IMR-90 (cell line): Measurements from ENCODE around the gene DEK.

Source experiments
- BHLHE40 ChIP-seq: fragments of 150-350 bp; IDR thresholded peaks from 2 replicates; pipeline ENCODE4 v1.6.1; 2016; ENCODE audit warnings: mild to moderate bottlenecking, low read depth, low read length
- CEBPB ChIP-seq: IDR thresholded peaks from 2 replicates; pipeline ENCODE4 v1.6.1; 2012; ENCODE audit warnings: low read depth, low read length, improper control_type of control experiment
- MAFK ChIP-seq: IDR thresholded peaks from 2 replicates; pipeline ENCODE4 v1.6.1; 2012; ENCODE audit warnings: low read depth, low read length, improper control_type of control experiment
- MAZ ChIP-seq: IDR thresholded peaks from 2 replicates; pipeline ENCODE4 v1.6.1; 2012; ENCODE audit warnings: low read depth, mild to moderate bottlenecking, low read length, improper control_type of control experiment, moderate library complexity, borderline replicate concordance
- MXI1 ChIP-seq: IDR thresholded peaks from 2 replicates; pipeline ENCODE4 v1.6.1; 2012; ENCODE audit warnings: low read depth, mild to moderate bottlenecking, low read length, moderate library complexity, borderline replicate concordance
- NFE2L2 ChIP-seq: fragments of 150-350 bp; IDR thresholded peaks from 2 replicates; pipeline ENCODE4 v1.6.1; 2016; ENCODE audit warnings: low read depth, mild to moderate bottlenecking, low read length
- POLR2A ChIP-seq: IDR thresholded peaks from 2 replicates; pipeline ENCODE4 v1.6.1; 2012; ENCODE audit warnings: mild to moderate bottlenecking, low read depth, low read length
- RCOR1 ChIP-seq: IDR thresholded peaks from 2 replicates; pipeline ENCODE4 v1.6.1; 2012; ENCODE audit warnings: mild to moderate bottlenecking, low read length, improper control_type of control experiment; ENCODE audit not compliant: insufficient replicate concordance
- RFX5 ChIP-seq: IDR thresholded peaks from 2 replicates; pipeline ENCODE4 v1.8.0; 2012; ENCODE audit warnings: low read depth, mild to moderate bottlenecking, low read length, moderate library complexity
- TF ChIP-seq, protein P1 (sequence below): conservative IDR thresholded peaks from 2 replicates; pipeline ENCODE4 v1.5.1; 2012; ENCODE audit warnings: mild to moderate bottlenecking, low read depth, low read length, improper control_type of control experiment

DNA sequence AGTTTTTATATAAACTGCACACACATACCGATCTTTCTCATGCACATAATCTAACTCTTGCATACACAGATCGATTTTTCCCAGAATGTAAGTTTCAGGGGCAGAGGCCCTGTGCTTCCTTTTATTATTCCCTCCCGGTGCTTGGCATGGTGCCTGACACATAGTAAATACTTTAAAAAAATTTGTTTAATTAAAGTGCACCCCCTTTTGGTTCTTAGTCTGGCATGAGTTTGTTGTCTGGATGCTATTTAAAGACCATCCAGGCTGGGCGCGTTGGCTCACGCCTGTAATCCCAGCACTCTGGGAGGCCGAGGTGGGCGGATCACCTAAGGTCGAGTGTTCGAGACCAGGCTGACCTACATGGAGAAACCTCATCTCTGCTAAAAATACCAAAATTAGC, 5.4 kb upstream of the DEK start:
- TF ChIP-seq, protein P1, sequence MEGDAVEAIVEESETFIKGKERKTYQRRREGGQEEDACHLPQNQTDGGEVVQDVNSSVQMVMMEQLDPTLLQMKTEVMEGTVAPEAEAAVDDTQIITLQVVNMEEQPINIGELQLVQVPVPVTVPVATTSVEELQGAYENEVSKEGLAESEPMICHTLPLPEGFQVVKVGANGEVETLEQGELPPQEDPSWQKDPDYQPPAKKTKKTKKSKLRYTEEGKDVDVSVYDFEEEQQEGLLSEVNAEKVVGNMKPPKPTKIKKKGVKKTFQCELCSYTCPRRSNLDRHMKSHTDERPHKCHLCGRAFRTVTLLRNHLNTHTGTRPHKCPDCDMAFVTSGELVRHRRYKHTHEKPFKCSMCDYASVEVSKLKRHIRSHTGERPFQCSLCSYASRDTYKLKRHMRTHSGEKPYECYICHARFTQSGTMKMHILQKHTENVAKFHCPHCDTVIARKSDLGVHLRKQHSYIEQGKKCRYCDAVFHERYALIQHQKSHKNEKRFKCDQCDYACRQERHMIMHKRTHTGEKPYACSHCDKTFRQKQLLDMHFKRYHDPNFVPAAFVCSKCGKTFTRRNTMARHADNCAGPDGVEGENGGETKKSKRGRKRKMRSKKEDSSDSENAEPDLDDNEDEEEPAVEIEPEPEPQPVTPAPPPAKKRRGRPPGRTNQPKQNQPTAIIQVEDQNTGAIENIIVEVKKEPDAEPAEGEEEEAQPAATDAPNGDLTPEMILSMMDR: no peak
- TF ChIP-seq MAFK (no peak), MAZ (no peak), CEBPB (no peak), RFX5 (no peak), POLR2A (no peak), BHLHE40 (no peak), MXI1 (no peak), NFE2L2 (no peak), RCOR1 (no peak)
